GM19351 (cell line): ENCODE data around the gene VEGFB.

Source experiments
- ATAC-seq: cut with Tn5 transposase; IDR thresholded peaks from one replicate; pipeline ENCODE4 v1.9.1; 2021; ENCODE audit warnings: mild to moderate bottlenecking, moderate library complexity; ENCODE audit not compliant: unreplicated experiment

Gene VEGFB, protein sequence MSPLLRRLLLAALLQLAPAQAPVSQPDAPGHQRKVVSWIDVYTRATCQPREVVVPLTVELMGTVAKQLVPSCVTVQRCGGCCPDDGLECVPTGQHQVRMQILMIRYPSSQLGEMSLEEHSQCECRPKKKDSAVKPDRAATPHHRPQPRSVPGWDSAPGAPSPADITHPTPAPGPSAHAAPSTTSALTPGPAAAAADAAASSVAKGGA

DNA sequence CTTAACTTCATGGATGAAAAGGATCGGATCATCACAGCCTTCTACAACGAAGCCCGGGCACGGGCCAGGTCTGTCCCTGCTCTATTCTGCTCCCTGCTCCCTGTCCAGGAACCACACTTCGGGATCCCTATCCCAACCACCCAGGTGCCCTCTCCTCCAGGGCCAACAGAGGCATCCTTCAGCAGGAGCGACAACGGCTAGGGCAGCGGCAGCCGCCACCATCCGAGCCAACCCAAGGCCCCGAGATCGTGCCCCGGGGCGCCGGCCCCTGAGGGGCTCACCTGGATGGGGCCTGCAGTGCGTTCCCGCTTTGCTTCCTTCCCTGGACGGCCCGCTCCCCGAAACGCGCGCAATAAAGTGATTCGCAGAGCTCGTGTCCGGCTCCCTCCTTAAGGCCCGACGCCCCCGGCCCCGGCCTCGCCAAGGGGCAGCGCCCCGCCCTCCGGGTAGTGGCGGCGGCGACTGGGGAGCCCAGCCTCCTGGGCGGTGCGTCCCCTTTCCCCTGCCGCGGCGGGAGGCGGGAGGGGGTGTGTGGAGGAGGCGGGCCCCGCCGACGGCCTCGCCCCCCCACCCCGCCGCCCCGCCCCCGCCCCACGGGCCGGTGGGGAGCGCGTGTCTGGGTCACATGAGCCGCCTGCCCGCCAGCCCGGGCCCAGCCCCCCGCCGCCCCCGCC, at the start of gene VEGFB:
VEGFB (plus strand) TSS at position 672 of the 674 bp plus-strand sequence. CDS start 250 bp downstream, outside the sequence.
- ATAC-seq: peak; percentile 43

DNA sequence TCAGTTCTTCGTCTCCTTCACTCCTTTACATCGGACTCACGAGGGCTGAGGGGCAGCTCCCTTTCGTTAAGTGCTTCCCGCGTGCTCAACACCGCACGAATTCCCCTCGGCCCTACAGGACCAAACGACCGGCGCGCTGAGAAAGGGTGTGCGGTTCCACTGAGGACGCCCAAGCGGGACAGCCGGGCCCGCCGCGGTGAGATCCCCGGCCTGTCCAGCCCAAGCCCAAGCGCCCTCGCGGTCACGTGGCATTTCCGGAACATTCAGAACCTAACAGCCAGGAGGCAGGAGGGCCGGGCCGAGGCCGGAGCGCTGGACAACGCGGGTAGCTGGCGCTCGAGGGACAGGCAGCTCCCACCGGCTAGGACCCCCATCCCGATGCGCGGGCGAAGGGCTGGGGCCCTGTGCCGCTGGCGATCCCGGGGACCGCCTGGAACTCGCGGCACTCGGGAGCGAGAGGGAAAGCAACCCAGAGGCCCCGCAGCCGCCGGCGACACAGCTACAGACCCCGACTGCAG, 49.1 kb upstream of the VEGFB start:
- ATAC-seq: peak; percentile 5

DNA sequence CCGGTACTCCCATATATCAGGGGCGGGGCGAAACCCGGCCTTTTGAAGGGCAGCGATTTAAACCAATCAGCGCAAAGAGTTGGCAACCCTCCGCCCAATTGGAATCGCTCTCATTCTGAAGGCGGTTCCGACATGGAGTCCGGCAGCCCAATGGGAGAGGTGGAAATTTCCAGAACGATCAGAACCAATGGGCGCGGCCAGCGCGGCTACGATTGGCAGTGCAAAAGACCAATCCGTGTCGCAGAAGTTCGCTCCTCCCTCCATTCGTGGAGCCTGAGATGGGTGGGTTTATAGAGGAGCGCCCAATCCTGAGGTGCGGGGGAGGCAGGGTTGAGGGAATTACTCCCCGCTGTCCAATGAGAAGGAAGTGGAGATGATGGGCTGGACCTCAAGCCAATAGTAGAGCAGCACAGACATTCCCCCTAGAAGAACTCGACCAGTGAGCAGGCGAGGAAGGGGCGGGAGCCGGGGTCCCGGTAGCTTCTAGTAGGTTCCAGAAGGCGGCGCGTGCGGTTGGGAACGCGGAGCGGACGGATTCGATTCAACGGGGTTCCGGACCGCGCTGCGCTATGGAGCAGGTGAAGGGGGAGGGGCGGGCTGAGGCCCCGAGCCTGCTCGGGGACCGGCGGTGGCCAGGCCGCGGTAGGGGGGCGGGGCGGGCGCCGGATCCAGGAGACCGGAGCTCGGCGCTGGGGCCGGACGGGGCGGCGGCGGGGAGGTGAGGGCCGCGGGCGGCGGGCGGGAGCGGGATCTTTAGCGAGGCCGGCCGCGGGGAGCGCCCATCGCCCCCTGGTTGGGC, 48.5 kb upstream of the VEGFB start, which contains the start of gene STIP1:
STIP1 (plus strand) TSS at position 479 of the 799 bp plus-strand sequence; CDS start at position 570, 91 bp downstream.
- peak; percentile 86 for ATAC-seq

DNA sequence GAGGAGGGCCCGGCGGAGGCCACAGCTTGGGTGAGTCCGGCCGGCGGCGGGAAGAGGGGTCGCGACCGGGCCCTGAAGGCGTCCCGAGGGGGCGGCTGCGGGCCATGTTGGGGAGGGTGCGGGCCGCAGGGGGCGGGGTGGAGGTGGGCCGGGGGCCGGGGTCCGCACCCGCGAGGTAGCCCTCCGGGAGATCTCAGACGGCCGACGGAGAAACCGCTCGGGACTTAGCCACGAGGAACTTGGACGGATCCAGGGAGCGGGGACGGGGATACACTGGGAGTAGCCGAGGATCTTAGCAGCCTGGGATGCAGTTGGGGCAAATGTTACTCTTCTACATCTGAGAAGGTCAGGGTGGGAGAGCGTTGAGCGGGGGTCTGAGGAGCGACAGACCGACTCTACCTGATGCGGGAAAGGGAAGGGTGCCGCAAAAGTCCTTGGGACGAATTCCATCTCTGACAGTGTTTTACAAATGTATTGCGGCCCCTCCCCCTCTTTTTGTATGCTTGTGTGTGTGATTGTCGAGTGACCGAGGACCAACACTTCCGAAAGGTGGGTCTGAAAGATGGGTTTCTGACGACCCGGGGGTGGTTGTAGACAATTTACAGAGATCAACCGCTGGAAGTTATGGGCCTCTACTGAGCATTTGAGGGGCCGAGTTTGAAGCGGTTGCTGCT, 47.8 kb upstream of the VEGFB start:
- no peak for ATAC-seq

DNA sequence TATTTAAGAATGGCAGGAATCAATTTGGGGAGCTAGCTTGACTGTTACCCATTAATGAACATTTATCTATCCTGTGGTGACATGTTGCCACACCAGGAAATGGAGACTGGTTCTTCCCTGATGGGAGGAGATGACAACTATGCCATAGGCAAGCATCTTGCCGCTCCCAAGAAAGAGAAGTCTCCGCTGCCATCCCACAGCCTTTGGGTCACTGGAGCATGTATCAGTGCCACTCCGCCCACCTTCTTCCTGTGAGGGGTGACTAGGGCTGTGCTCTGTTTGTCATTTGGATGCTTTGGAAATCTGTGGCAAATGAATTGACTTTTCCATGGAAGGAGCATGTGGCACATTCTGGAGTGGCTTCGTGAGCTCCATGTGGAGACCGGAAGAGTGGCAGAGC, 42.0 kb upstream of the VEGFB start:
- ATAC-seq: no peak

DNA sequence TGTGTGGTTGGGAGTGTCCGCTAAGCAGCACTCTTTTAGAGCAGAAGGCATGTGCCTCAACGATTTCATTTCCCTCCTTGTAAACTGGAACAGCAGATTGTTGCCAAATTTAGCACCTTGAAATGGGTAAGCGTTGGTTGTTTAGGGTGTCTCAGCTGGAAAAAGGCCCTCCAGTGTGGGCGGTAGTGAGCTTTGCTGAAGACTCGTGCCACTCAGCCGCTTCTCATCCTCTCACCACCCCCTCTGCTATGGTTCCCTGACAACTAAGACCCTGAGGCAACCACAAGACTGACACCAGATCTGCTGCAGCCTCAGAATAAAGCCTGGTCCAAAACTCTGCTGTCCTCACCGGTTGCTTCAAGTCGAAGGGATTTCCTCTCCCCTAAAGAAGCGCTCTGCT, 37.8 kb upstream of the VEGFB start:
- ATAC-seq: no peak

DNA sequence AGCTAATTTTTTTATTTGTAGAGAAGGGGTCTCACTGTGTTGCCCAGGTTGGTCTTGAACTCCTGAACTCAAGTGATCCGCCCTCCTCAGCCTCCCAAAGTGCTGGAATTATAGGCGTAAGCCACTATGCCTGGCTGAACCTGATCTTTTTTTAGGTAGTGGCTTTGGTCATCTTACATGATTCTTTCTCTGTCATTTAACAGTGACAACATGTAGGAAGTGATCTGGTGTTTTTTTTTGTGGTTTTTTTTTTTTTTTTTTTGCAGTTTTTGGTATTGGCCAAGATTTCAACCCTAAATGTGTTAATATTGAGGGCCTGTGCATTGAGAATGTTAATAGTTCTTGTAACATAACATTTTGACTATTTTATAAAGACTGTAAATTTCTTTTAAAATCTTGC, 35.9 kb upstream of the VEGFB start:
- no peak for ATAC-seq

DNA sequence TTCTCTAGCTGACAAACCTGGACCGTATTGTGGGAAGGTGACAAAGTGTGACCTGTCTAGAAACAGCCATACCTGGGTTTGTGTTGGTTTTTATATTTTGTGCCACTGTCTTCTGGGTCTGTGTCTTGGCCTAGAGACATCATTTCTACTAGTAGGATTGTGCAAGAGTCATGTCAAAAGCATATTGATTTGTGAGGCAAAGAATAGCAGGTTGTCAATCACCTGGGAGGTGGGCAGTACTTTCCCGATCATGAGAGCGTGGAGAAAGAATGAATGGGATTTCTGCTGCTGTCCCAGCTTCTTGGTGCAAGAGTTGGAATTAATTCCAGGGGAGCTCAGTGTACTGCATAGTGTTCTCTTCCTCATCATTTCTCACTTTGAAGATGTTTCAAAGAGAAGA, 32.8 kb upstream of the VEGFB start:
- no peak for ATAC-seq

DNA sequence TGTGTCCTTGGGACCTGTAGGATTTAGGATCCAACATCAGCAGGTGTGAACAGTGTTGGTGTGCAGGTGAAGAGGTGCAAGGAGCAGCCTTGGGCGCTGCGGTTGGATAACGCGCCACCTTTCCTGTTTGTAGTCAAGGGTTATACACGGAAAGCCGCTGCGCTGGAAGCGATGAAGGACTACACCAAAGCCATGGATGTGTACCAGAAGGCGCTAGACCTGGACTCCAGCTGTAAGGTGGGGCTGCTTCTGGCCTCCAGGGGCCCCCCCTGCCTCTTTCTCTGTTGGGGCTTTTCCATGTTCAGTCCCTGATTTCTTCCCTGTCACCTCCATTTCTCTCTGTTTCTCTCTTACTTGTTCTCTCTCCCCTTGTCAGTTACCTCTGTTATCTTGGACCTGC, 31.4 kb upstream of the VEGFB start:
- no peak for ATAC-seq

DNA sequence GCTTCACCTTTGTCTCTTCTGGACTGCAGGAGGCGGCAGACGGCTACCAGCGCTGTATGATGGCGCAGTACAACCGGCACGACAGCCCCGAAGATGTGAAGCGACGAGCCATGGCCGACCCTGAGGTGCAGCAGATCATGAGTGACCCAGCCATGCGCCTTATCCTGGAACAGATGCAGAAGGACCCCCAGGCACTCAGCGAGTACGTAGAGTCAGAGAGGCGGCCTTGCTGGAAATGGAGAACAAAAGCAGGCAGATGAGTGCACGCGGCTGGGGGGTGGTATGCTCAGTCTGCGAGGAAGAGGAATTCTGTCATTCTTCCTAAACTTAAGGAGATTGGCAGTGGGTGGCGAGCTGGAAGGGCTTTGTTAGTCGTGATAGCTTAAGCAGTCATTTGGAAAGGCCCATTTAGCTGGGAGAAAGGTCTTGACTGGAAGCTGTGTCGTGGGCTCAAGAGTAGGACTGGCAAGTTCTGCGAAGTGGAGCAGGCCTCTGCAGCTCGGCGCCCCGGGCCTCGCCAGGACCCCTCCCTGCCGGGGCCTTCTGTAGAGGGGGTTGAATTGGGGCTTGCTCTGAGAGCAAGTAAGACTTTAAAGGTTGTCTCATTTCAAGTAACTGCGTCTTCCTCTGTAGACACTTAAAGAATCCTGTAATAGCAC, 30.8 kb upstream of the VEGFB start:
- ATAC-seq: no peak

DNA sequence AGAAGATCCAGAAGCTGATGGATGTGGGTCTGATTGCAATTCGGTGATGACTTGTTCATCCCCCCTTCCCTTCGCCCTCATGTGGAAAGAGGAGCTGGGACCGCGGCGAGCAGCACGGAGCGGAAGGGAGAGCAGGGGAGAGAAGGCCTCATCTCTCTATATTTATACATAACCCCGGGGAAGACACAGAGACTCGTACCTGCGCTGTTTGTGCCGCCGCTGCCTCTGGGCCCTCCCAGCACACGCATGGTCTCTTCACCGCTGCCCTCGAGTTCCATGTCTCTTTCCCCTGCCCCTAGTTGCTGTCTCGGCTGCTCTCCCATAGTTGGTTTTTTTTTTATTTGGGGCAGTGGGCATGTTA, 30.3 kb upstream of the VEGFB start:
- no peak for ATAC-seq

DNA sequence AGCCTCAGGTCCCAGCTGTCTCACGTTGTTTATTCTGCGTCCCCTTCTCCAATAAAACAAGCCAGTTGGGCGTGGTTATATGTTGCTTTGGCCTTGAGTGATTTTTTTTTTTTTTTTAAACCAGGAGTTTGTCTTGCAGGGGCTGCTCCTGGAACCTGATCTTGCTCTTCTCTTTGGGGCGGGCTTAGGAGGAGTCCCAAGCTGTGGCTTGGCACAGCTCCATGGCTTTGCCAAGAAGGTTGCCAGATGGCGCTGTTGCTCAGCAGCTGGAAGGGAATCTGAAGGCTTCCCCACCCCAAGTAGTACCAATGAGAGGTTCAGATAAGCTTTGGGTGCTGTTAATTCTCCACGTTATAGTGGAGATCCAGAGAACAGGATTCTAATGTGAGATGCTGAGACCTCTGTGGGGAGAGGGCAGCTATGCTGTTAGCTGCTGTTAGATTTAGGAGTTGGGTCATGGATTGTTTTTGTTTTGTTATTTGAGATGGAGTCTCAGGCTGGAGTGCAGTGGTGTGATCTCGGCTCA, 29.9 kb upstream of the VEGFB start:
- no peak for ATAC-seq

DNA sequence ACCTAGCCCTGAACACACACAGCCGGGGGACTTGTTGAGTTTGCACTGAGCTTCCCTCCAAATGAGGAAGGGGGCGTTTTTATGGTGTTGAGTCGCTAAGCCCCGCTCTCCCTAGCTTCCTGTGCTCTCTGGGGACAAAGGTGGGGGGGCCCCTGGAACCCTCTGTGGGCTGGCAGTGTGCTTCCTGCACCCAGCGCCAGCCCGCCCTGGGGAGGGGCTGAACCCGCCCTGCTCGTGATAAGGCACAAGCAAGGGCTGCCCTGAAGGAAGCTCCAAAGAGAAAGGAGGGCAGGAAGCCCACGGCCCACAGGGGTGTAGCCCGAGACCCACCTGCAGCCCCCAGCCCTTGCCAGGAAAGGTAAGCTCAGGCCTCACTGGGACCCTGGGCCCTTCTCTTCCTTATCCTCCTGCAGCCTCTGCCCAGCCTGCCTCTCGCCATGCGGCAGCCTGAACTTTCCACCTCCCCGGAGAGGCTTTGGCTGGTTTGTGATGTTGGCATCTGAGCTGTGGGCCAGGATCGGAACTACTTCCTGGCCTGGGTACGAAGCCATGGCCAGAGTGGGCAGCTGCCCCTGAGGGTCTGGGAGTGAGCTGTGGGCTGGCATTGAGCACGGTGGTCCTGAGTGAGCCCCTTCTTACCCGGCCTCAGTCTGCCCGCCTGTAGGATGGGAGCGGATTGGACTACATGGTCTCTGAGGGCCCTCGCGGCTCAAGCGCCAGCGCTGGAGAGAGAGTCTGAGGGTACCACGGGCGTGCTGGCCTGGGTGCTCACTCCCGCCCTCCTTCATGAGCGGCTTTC, 27.7 kb upstream of the VEGFB start, which contains the start of gene FERMT3:
FERMT3 (plus strand) TSS at position 265 of the 799 bp plus-strand sequence. CDS start 644 bp downstream, outside the sequence.
- peak; percentile 7 for ATAC-seq

DNA sequence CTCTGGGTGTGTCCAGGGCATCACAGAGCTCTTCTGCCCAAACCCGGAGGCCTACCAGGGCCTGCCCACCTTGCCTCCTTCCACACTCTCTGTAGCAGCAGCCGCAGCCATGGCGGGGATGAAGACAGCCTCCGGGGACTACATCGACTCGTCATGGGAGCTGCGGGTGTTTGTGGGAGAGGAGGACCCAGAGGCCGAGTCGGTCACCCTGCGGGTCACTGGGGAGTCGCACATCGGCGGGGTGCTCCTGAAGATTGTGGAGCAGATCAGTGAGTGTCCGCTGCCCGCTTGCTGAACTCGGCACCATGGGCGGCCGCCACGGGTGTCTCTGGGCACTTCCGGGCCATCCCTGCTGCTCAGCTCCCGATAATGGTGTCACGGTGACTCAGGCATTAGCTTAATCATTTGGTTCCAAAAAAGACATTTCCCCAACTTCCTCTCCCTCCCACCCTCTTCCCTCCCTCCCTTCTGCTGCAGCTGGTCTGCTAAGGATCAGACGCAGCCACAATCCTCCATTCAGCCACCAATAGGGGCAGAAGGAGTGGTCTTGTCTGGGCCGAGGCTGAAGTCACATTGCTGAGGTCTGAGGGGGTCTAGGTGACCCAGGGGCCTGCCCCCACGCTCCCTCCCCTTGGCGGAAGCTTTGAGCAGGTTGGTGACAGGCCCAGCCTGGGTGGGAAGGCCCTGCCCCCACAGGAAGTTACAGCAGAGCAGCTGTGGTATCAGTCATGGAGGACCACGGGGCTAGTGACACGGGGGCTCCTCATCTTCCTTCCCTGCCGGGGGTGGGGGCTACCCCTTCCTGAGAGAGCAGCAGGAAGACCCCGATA, 26.9 kb upstream of the VEGFB start:
- ATAC-seq: peak; percentile 70

DNA sequence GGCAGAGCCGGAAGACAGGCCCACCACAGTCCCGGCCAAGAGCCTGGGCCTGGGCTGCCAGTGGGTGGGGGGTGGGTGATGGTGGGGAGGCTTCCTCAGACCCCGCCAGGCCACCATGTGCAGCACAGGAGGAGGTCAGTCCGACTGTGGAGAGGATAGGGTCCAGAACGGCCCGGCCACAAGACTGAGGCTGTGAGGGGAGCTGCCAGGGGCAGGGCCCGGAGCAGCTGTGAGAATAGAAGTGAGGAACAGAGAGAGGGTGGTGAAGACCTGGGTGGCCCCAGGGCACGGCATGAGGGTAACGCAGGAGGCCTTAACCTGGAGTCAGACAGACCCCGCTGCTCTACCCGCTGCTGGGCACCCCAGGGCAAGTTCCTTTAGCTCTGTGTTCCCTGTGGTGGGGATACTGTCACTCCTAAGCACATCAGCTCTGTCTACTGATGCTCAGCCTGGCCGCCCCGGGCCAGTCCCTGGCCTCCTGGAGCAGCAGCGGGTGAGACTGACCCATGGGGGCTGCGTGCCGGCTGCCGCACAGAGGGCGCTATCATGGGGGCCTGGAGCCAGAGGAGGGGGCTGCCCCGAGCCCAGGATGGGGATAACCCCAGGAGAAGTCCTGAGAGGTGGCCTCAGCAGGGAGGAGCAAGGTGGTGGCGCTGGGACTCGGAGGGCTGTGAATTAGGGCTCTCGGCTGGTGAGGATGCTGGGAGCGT, 26.1 kb upstream of the VEGFB start:
- ATAC-seq: no peak

DNA sequence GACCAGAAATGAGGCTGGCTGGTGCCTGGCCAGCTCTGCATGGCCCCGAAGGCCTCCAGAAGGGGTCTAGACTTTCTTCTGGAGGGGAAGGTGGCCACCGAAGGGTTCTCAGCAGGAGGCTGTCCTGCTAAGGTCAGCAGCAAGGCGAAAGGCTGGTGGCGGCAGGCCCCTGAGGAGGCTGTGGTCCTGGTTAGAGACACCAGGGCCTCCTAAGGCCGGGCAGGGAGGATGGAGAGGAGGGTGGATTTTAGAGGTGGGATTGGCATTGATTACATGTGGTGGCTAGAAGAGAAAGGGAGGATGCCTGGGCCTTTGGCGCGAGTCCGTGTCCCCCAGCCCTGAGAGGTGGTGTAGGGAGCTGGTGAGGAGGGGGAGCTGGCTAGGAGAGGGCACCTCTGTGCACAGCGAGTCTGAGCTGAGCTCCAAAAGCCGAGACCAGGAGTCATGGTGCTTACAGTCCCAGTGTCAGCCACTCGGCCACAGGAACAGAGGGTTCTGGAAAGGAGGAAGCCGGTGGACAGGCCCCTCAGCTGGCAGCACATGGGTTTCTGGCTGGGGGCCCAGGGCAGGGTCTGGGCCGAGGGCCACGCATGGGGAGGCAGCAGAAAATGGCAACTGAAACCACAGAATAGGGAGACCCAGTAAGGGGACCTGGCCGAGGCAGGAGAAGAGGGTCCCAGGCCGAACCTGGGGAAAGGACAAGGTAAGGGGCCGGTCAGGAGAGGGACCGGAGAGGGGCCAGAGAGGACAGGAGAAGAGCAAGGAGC, 25.4 kb upstream of the VEGFB start:
- ATAC-seq: no peak

DNA sequence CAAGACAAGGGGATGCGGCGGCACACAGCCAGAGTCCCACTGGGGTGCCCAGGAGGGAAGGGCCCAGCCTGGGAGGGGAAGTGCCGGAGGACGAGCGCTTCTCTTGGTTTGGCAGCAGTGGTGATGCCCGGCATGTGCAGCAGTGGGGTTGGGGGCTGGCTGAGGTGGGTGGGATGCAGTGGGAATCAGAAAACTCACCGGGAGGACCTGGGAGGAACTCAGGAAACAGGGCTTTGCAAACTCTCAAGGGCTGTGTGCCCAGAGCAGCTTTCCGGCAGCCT, 24.9 kb upstream of the VEGFB start:
- no peak for ATAC-seq
